Coronary artery (tissue), 2 donors: ENCODE results near the gene WLS.

Source experiments
- DNase-seq: peaks from one replicate; pipeline ENCODE4 v3.0.0-alpha.2; 2017; ENCODE audit warnings: low spot score
- H3K27ac ChIP-seq, 2 donors: fragments of 200-600 bp; sonication (generic); one replicate each; pipeline ENCODE4 v1.5.1; 2016 to 2019
- H3K4me3 ChIP-seq: fragments of 200-600 bp; sonication (generic); 2 replicates; pipeline ENCODE4 v1.5.1; 2016; ENCODE audit warnings: mild to moderate bottlenecking, moderate library complexity
- TF ChIP-seq, protein P1 (sequence below): fragments of 200-600 bp; sonication (generic); IDR thresholded peaks from one replicate; pipeline ENCODE4 v1.5.1; 2019; ENCODE audit warnings: antibody characterized with exemption

WLS gene

DNA sequence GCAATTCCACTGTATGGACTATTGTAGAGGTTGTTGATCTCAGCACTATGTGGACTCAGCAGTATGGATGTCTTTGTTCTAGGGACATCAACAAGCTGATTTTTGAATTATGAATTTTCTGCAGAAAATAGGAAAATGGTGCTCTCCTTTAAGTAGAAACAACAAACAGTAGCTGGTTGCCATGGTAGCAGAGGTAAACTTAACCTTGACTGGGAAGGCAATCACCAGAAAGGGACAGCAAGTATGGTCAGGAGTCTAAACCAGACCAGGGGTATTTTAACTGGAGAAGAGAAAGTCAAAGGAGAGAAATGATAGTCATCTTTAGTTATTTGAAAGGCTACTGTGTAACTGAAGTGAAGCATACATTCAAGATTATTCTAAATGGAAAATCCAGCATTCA is 22.3 kb downstream of the WLS start:
- TF ChIP-seq, protein P1, sequence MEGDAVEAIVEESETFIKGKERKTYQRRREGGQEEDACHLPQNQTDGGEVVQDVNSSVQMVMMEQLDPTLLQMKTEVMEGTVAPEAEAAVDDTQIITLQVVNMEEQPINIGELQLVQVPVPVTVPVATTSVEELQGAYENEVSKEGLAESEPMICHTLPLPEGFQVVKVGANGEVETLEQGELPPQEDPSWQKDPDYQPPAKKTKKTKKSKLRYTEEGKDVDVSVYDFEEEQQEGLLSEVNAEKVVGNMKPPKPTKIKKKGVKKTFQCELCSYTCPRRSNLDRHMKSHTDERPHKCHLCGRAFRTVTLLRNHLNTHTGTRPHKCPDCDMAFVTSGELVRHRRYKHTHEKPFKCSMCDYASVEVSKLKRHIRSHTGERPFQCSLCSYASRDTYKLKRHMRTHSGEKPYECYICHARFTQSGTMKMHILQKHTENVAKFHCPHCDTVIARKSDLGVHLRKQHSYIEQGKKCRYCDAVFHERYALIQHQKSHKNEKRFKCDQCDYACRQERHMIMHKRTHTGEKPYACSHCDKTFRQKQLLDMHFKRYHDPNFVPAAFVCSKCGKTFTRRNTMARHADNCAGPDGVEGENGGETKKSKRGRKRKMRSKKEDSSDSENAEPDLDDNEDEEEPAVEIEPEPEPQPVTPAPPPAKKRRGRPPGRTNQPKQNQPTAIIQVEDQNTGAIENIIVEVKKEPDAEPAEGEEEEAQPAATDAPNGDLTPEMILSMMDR = no peak
- no peak for DNase-seq
- Histone ChIP-seq H3K27ac (no peak overlapping the region), H3K4me3 (no peak overlapping the region)

DNA sequence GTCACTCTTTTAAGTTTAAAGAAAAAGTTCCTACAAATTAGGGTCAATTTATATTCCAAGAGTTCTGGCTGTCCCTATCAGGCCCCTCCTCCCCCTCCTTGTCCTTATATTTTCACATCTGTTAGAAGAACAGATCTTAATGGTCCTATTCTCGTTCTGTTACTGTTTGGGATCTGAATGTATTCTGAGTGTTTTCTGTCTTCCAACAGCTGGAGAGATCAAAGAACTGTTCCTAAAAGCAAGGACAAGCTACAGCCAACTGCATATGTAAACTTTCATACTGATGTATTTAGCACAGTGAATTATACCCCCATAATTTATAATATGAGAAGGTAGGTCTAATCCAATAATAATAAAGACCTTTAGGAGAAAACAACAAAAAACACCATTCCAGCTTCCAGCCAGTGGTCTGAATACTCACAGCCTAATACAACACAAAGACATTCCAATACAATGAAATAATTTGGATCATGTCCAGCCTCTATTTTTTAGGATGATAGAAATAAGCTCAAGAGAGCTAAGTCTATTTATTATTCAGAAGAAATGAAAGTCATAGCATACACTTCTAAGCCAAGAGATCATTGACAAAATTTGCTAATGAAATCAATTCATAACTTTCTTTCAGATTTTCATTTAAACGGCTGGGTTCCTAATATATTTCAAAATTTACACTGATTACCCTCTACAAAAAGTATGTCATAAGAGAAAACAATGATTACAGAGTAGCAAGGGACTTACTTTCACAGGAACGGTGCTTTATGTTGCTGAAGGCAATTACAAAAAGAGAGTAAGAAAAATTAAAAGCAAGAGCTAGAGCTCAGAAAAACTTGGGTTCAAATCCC is 25.3 kb downstream of the WLS start:
- TF ChIP-seq, protein P1 = no peak
- DNase-seq = no peak
- no peak overlapping the region for H3K27ac ChIP-seq
- no peak overlapping the region for H3K4me3 ChIP-seq

DNA sequence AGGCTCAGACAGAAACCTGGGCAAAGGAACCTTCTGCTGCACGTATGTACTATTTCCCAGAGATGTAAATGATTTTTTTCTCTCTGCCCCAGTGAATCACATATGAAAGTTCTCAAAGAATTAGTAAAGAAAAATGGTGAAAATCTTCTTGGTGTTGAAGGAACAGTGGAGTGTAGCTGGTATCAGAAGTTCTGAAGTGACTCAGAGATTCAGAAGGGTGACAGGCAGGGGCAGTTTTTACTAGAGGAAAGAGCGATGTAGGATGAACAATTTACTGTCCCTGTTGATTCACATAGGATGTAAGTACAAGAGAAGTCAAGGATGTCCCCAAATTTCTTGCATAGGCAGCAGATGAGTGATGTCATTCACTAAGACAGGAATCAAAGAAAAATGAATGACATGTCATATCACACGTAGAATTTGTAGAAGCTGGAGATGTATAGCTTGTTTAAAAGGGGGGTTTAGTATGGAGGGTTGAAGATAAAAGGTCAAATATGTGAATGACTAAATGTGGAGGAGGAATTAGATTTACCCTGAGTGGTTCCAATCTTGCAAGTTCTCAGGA is 26.4 kb downstream of the WLS start:
- no peak for DNase-seq
- H3K27ac ChIP-seq = no peak overlapping the region
- TF ChIP-seq, protein P1 = no peak
- no peak overlapping the region for H3K4me3 ChIP-seq

DNA sequence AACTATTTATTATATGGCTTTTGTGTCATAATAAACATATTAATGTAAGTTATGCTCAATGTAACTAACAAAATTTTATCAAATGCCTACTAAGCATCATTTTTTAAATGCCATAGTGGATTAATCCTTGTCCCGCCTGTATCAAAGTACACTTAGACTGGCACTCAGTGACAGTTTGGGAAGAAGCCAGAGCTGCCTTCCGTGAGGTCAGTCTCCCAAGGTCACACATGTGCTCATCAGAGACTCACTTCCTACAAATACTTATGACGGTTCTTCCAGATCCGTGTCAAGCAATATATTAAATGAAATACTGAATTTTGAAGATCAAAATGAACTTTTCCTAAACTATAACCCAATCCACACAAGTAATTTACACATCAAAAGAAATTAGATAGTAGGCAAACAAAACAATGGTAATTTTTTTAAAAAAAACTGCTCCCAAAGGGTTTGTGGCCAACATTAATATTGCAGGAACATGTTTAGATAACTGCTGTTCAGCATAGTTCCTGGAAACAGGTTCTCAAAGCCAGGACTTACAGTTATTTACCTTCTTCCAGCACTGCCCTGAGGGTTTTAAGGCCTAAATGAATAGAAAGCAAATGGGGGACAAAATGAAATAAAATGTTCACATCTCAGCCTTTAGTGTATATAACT is 27.2 kb downstream of the WLS start:
- no peak for DNase-seq
- no peak overlapping the region for H3K27ac ChIP-seq
- TF ChIP-seq, protein P1 = no peak
- no peak overlapping the region for H3K4me3 ChIP-seq

DNA sequence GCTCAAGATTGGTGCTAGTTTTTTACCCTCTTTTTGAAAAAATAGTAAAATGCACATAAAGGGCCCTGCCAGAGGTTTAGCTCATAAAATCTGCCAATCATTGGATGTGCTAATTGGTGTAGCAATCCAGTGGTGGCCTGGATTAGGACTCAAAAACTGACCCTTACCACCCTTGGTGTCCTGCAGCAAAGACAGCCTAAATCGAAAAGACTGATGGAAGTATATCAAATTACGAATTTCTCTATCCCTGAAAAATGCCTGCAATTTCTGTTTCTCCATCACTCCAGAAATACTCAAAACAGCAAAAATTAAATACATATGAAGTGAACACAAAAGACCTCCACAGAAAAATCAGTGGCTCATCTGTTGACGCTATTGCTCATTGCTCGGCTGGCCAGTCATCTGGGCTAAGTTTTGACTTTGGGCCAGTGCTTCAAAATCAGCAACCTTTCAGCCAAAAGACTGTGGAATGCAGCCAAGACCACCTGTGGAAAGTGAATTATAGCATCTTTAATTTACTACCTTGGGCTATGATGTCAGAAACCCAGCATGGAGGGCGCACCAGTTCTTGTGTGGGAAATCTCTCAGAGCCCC is 30.0 kb downstream of the WLS start:
- H3K4me3 ChIP-seq = peak overlapping the region; percentile 3
- peak overlapping the region in 1 of 2 donors; percentile 12 for H3K27ac ChIP-seq
- TF ChIP-seq, protein P1 = no peak
- DNase-seq = no peak

DNA sequence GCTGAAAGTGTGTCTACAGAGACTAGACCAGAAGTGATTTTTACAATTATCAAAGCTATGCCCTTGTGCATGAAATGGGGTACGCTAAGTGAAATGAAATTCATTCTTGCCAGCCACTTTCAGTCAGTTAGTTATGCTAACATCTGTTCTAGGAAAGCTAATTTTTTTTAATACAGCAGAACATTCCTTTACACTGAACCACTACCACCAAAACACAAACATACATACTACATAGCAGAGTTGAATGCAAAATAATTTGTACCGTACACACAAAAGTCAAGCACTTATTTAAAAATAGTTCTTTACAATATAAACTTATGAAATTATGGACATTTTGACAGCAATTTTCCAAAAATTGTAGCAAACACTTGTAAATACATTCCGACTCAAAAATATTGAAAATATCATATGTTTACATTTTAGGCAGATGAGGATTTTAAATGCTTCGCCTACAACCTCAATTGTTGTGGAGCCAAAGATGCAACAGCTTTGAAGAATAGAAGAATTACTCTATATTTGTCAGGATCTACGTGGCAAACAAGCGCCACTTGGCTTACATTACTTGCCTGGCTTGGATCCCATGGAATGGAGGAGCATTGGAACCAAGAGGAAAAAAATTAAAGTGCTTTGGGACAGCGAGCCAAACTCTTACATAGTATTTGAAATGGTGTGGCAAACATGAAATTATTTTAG is 30.6 kb downstream of the WLS start:
- TF ChIP-seq, protein P1 = no peak

More for the DNA sequence above, 30.6 kb downstream of the WLS start:
- Histone ChIP-seq H3K27ac (no peak overlapping the region), H3K4me3 (peak overlapping the region; percentile 3)
- DNase-seq = no peak
